GM13977 (cell line): ENCODE results near the gene SFMBT2.

ENCODE experiments used
- DNase-seq: peaks from one replicate; pipeline ENCODE4 v3.0.0; 2012; ENCODE audit warnings: low spot score
- in situ Hi-C: fragments of 300-500 bp; cut with MboI; formaldehyde crosslinking; loops from one replicate; pipeline ENCODE4 v1.12.0; 2022; ENCODE audit warnings: low sequenced_read_pairs, low pct_unique_long_range_greater_than_20kb, mixed read lengths, inconsistent platforms; ENCODE audit not compliant: unreplicated experiment
- TF ChIP-seq, protein P1 (sequence below): IDR thresholded peaks from 2 replicates; pipeline ENCODE4 v1.5.1; 2012; ENCODE audit warnings: mild to moderate bottlenecking, control low read depth; ENCODE audit not compliant: insufficient read depth; ENCODE audit errors: extremely low read depth, missing control alignments

The SFMBT2 gene

DNA sequence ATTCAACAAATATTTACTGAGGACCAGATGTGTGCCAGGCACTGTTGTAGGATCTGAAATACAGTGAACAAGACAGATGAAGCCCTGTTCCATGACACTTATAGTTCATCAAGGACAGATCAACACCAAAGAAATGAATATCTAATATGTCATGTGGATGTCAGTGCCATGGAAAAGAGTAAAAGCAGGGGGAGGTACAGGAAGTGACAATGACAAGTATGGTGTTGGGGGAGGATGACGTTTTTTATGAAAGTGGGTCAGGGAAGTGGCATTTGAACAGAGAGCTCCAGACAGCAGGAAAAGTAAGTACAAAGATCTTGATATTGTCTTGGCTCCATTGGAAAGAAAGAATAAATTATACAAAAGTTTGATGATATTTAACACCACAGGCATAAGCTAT is 7.0 kb upstream of the SFMBT2 start:
- in situ Hi-C loops: loop anchor here (10.0 to 25.0 kb wide), 2 partner anchors 503 to 756 kb away; no protein-coding TSS in a partner anchor
- TF ChIP-seq, protein P1, sequence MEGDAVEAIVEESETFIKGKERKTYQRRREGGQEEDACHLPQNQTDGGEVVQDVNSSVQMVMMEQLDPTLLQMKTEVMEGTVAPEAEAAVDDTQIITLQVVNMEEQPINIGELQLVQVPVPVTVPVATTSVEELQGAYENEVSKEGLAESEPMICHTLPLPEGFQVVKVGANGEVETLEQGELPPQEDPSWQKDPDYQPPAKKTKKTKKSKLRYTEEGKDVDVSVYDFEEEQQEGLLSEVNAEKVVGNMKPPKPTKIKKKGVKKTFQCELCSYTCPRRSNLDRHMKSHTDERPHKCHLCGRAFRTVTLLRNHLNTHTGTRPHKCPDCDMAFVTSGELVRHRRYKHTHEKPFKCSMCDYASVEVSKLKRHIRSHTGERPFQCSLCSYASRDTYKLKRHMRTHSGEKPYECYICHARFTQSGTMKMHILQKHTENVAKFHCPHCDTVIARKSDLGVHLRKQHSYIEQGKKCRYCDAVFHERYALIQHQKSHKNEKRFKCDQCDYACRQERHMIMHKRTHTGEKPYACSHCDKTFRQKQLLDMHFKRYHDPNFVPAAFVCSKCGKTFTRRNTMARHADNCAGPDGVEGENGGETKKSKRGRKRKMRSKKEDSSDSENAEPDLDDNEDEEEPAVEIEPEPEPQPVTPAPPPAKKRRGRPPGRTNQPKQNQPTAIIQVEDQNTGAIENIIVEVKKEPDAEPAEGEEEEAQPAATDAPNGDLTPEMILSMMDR: no peak
- DNase-seq: no peak

DNA sequence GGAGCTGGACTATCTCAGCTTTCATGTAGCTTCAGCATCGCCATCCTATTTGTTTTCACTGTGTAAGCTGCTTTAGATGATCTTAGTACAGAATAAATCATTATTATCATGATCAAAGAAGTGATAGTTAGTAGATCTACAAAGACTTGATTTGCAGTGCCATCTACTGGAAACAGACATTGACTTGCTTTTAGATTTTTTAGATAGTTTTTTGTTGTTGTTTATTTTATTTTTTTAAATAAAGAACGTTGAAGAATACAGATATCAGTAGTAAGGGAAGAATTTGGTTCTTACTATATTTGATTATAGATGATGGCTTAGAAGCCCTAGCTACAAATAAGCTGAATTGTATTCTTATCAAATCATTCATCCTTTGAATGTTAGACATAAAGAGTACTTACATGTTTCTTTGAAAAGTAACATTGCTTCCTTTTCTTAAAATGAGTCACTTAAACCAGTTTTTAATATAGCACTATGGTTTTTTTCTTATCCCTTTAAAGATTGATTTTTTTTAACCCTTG is 6.3 kb upstream of the SFMBT2 start:
- in situ Hi-C loops: loop anchor here (10.0 to 25.0 kb wide), 2 partner anchors 502 to 755 kb away; no protein-coding TSS in a partner anchor
- no peak for DNase-seq
- TF ChIP-seq, protein P1: peak; percentile 50

DNA sequence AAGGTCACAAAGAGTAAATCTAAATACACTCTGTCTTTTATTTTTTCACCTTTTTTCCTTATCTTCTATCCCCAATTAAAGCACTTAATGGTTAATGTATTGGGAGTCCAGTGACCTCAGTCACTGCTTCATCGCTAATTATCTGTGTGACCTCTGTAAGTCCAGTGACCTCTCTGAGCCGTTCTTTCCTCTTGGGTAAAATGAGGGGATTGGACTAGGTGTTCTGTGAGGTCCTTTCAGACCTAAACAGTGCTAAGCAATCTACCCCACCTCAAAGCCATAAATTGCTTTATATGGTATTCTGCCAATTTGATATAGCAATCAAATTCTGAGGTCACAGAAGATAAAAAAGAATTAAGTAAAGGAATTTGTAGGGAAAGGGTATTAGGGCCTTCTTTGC is 3.9 kb upstream of the SFMBT2 start:
- in situ Hi-C loops: loop anchor here (10.0 to 25.0 kb wide), 2 partner anchors 500 to 752 kb away; no protein-coding TSS in a partner anchor
- DNase-seq: no peak
- TF ChIP-seq, protein P1: no peak

DNA sequence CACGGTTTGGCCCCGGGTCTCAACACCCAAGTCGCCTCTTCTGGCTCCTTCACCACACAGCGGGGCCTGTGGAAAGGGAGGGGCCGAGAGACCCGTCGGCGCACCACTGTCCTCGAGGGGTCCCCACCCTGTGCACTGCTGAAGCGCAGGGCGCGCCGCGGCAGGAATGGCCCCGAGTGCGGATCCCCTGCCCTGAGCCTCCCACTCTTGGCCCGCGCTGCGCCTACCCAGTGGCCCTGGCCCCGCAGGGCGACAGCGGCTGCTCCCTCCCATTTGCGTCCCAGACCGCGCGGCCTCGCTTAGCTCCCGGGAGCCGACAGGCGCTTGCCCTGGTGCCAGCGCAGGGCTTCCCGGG is 2.1 kb upstream of the SFMBT2 start:
- TF ChIP-seq, protein P1: no peak
- DNase-seq: no peak
- in situ Hi-C loops: loop anchor here (10.0 to 25.0 kb wide), 2 partner anchors 498 to 751 kb away; no protein-coding TSS in a partner anchor

DNA sequence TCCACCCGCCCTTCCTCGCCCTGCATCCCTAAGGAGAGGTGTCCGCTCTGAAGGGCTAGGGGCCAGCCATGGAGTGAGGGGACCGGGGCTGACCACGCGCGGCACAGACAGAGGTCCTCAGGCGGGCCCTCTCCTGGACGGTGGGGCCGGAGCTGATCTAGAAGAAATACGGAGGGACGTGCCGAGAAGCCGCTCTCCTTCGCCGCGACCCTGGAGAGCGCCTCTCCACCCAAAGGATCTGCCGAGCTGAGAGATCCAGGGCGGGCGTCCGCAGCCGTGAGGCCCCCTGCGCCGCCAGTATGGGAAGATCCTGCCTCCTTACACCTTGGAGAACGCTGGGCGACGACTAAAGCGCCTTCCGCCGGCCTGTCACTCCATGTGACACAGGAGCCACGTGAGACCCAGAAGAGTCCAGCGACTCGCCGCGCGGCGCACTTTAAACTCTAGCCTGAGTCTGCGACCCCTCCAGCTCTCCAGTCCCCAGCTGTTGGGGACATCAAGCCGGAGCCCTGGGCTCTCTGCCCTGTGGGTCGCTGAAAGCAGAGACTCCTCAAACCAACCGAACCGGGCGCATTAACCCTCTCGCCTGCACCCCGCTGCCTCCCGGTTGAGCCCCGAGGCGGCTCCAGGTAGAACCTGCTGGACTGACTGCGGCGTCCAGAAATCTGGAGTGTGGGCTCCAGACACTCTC is 1.5 kb upstream of the SFMBT2 start:
- no peak for DNase-seq
- TF ChIP-seq, protein P1: no peak
- in situ Hi-C loops: loop anchor here (10.0 to 25.0 kb wide), 2 partner anchors 498 to 750 kb away; no protein-coding TSS in a partner anchor

DNA sequence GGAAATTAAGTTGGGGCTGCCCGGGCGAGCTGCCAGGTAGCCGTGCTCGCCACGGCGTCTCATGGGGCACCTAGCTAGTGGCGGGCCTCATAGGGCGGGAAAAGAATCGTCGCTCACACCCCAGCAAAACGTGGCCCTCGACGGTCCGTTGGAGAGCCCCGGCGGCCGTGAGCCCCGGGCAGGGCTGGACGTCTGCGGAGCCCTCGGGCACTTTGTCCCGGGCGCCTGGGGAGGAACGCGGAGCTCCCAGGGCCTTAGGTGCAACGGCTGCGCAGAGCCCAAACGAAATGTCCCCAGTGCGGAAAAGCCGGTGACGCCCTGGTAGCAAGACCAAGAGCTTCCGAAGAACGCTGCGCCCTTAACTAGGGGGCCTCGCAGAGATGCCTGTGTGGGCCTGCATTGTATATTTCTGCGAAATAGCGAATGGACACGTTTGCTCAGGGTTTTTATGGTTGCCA is 866 bp upstream of the SFMBT2 start:
- TF ChIP-seq, protein P1: no peak
- DNase-seq: no peak
- in situ Hi-C loops: loop anchor here (10.0 to 25.0 kb wide), 2 partner anchors 497 to 749 kb away; no protein-coding TSS in a partner anchor
